ENCODE measurements around the gene AQR.

DNA sequence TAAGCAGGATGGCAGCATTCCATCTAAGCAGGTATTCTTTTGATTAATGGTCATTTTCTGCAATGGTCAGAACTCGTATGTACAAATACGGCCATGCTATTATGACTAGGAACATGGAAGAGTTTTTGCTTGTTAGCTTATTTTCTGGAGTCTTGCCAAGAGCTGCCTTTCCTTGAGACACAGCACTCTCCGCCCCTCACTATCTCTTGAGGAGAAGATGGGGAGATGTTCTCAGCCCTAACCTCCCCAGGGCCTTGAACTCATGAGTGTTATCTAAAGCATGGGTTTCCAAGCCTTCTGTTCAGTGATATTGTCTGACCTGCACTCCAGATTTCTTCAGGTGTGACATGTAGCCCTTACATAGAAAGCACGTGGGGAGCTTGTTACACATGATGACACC, 108.3 kb downstream of the AQR start:
- no peak for TF ChIP-seq POLR2A (IDR thresholded peaks at IDR 0.05; ENCODE audit: low read length)
- TF ChIP-seq GATA1 (IDR thresholded peaks at IDR 0.05; ENCODE audit: low read depth, low read length), result no peak

Data from erythroblast (primary cell).